ENCODE results near the gene RRAS. TPM values are rescaled to one million over a fixed set of nuclear protein-coding genes. Genes with fewer than 3 reads are reported as not detected.

Gene RRAS
- total RNA-seq, 4 donors from 2014 or later = 31.8 to 97.6 (median 58.2) TPM

DNA sequence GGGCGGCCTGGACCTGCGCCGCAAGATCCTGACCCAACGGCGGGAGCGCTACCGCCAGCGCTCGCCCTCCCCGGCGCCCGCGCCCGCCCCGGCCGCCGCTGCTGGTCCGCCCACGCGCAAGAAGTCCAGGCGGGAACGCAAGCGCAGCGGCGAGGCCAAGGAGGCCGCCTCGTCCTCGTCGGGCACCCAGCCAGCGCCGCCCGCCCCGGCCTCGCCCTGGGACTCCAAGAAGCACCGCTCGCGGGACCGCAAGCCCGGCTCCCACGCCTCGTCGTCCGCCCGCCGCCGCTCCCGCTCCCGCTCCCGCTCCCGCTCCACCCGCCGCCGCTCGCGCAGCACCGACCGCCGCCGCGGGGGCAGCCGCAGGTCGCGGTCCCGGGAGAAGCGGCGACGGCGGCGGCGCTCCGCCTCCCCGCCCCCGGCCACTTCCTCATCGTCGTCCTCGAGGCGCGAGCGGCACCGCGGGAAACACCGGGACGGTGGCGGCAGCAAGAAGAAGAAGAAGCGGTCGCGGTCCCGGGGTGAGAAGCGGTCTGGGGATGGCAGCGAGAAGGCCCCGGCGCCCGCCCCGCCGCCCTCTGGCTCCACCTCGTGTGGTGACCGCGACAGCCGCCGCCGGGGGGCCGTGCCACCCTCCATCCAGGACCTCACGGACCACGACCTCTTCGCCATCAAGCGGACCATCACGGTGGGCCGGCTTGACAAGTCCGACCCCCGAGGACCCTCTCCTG is 12.0 kb upstream of the RRAS start:
- no peak for TF ChIP-seq POLR2A (IDR thresholded peaks at IDR 0.05)
- TF ChIP-seq POLR2AphosphoS5 (IDR thresholded peaks at IDR 0.05) = no peak
- intact Hi-C loops (cut with DNase I; ENCODE audit: low total_unique reads) = no loop called here
- Histone ChIP-seq H3K9me3 (no peaks in the 10 kb centered on the region), H3K27ac (no peak overlapping the region), H3K36me3 (peaks cover 0 to 36% (median 16%) of the 10 kb centered on the region in 4 donors), H3K4me3 (no peak overlapping the region), H3K4me1 (no peaks in the 10 kb centered on the region), H3K27me3 (no peaks in the 10 kb centered on the region)
- in situ Hi-C loops (cut with MboI; ENCODE audit: low pct_ligation_motif_present in 1 of 4, low pct_unique_long_range_greater_than_20kb in 1 of 4, low sequenced_read_pairs in 3 of 4) = no loop called here
- WGBS, 2 donors (ENCODE audit: low coverage in 1 of 2) = 97 to 98% methylated on average over 22 to 110 of the region's 110 CpGs
- no peak for DNase-seq

GRCh38 chr19:49651029-49651819 is 11.3 kb upstream of the RRAS start:
- no peak overlapping the region for H3K4me3 ChIP-seq
- no peaks in the 10 kb centered on the region for H3K27me3 ChIP-seq
- H3K27ac ChIP-seq = no peak overlapping the region
- H3K36me3 ChIP-seq = peaks cover 0 to 31% (median 14%) of the 10 kb centered on the region in 4 donors
- WGBS, 2 donors (ENCODE audit: low coverage in 1 of 2) = 98% methylated on average over 53 of the region's 72 CpGs; no CpG with 5 or more reads in 1 of the 2 donors
- H3K4me1 ChIP-seq = no peaks in the 10 kb centered on the region
- intact Hi-C loops (cut with DNase I; ENCODE audit: low total_unique reads) = no loop called here
- in situ Hi-C loops (cut with MboI; ENCODE audit: low pct_ligation_motif_present in 1 of 4, low pct_unique_long_range_greater_than_20kb in 1 of 4, low sequenced_read_pairs in 3 of 4) = no loop called here
- DNase-seq = no peak
- no peaks in the 10 kb centered on the region for H3K9me3 ChIP-seq
- TF ChIP-seq, protein P1, sequence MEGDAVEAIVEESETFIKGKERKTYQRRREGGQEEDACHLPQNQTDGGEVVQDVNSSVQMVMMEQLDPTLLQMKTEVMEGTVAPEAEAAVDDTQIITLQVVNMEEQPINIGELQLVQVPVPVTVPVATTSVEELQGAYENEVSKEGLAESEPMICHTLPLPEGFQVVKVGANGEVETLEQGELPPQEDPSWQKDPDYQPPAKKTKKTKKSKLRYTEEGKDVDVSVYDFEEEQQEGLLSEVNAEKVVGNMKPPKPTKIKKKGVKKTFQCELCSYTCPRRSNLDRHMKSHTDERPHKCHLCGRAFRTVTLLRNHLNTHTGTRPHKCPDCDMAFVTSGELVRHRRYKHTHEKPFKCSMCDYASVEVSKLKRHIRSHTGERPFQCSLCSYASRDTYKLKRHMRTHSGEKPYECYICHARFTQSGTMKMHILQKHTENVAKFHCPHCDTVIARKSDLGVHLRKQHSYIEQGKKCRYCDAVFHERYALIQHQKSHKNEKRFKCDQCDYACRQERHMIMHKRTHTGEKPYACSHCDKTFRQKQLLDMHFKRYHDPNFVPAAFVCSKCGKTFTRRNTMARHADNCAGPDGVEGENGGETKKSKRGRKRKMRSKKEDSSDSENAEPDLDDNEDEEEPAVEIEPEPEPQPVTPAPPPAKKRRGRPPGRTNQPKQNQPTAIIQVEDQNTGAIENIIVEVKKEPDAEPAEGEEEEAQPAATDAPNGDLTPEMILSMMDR (IDR thresholded peaks at IDR 0.05) = no peak
- TF ChIP-seq EP300 (IDR thresholded peaks at IDR 0.05; ENCODE audit: low read depth) (no peak), POLR2AphosphoS5 (IDR thresholded peaks at IDR 0.05) (no peak), POLR2A (IDR thresholded peaks at IDR 0.05) (no peak)

- Histone ChIP-seq H3K4me1 (peaks cover 13 to 24% (median 18%) of the 10 kb centered on the region in 4 donors), H3K27me3 (no peaks in the 10 kb centered on the region), H3K36me3 (no peaks in the 10 kb centered on the region), H3K27ac (no peak overlapping the region), H3K9me3 (no peaks in the 10 kb centered on the region), H3K4me3 (no peak overlapping the region)
- in situ Hi-C loops (cut with MboI; ENCODE audit: low pct_ligation_motif_present in 1 of 4, low pct_unique_long_range_greater_than_20kb in 1 of 4, low sequenced_read_pairs in 3 of 4) (no loop called here), intact Hi-C loops (cut with DNase I; ENCODE audit: low total_unique reads) (no loop called here)
- TF ChIP-seq, protein P1 (IDR thresholded peaks at IDR 0.05) = no peak
- TF ChIP-seq POLR2A (IDR thresholded peaks at IDR 0.05) = no peak
- TF ChIP-seq POLR2AphosphoS5 (IDR thresholded peaks at IDR 0.05) = no peak
- no peak for TF ChIP-seq EP300 (IDR thresholded peaks at IDR 0.05; ENCODE audit: low read depth)
- no peak for DNase-seq
- WGBS, 2 donors (ENCODE audit: low coverage in 1 of 2) = 90 to 94% methylated on average over 7 to 17 of the region's 17 CpGs
These were observed 6.6 kb upstream of the RRAS start for GRCh38 chr19:49646586-49646985.

- Histone ChIP-seq H3K4me1 (peaks cover 16 to 30% (median 22%) of the 10 kb centered on the region in 4 donors), H3K27ac (no peak overlapping the region), H3K9me3 (no peaks in the 10 kb centered on the region), H3K36me3 (no peaks in the 10 kb centered on the region), H3K4me3 (no peak overlapping the region), H3K27me3 (no peaks in the 10 kb centered on the region)
- intact Hi-C loops (cut with DNase I; ENCODE audit: low total_unique reads) (no loop called here), in situ Hi-C loops (cut with MboI; ENCODE audit: low pct_ligation_motif_present in 1 of 4, low pct_unique_long_range_greater_than_20kb in 1 of 4, low sequenced_read_pairs in 3 of 4) (no loop called here)
- WGBS, 2 donors (ENCODE audit: low coverage in 1 of 2) = 93% methylated on average over 13 of the region's 13 CpGs; no CpG with 5 or more reads in 1 of the 2 donors
- TF ChIP-seq, protein P1 (IDR thresholded peaks at IDR 0.05) = no peak
- no peak for TF ChIP-seq POLR2AphosphoS5 (IDR thresholded peaks at IDR 0.05)
- no peak for TF ChIP-seq POLR2A (IDR thresholded peaks at IDR 0.05)
- TF ChIP-seq EP300 (IDR thresholded peaks at IDR 0.05; ENCODE audit: low read depth) = no peak
- DNase-seq = no peak
These were observed 6.1 kb upstream of the RRAS start for GRCh38 chr19:49645995-49646394.
